Ascending aorta (tissue), 2 donors: ENCODE measurements around the gene FNDC7. TPM values are rescaled to one million over a fixed set of nuclear protein-coding genes. Genes with fewer than 3 reads are reported as not detected.

Source experiments
- DNase-seq, 2 donors: peaks; one replicate each; pipeline ENCODE4 v3.0.0-alpha.2; 2019; ENCODE audit warnings: low spot score in 2 of 2
- H3K27ac ChIP-seq, 2 donors: fragments of 200-600 bp; sonication (generic); one replicate each; pipeline ENCODE4 v1.5.1; 2016 to 2017; ENCODE audit warnings: mild to moderate bottlenecking in 1 of 2
- H3K27me3 ChIP-seq: fragments of 200-600 bp; sonication (generic); one replicate; pipeline ENCODE4 v1.5.1; 2017
- H3K36me3 ChIP-seq, 2 donors: fragments of 200-600 bp; sonication (generic); one replicate each; pipeline ENCODE4 v1.5.1; 2016
- H3K4me1 ChIP-seq, 2 donors: fragments of 200-600 bp; sonication (generic); one replicate each; pipeline ENCODE4 v1.5.1; 2016 to 2017; ENCODE audit warnings: mild to moderate bottlenecking in 1 of 2
- H3K4me3 ChIP-seq, 2 donors: fragments of 200-600 bp; sonication (generic); one replicate each; pipeline ENCODE4 v1.5.1; 2016 to 2017; ENCODE audit warnings: mild to moderate bottlenecking in 1 of 2
- H3K9me3 ChIP-seq, 2 donors: fragments of 200-600 bp; sonication (generic); one replicate each; pipeline ENCODE4 v1.5.1; 2016
- CTCF ChIP-seq, 3 experiments: fragments of 200-600 bp in 2 of 3; fragments of 450-650 bp in 1 of 3; sonication (generic) in 2 of 3; IDR thresholded peaks; one replicate each; pipeline ENCODE4 v1.5.1; 2016 to 2019; ENCODE audit warnings: antibody characterized with exemption in 3 of 3, mild to moderate bottlenecking in 1 of 3, moderate library complexity in 1 of 3
- intact Hi-C: fragments of 100-400 bp; cut with DNase I; formaldehyde crosslinking; loops from one replicate; pipeline ENCODE4 v1.15.1; 2023
- total RNA-seq: library from RNA; depleted of rRNA; stranded (reverse); fragments of >200 nt; gene quantifications from one replicate; pipeline ENCODE4 v1.1.0, GENCODE V29; 2016

The FNDC7 gene
- total RNA-seq, 1 donor from 2014 or later = not detected

- no peak overlapping the region for H3K27ac ChIP-seq
- H3K4me1 ChIP-seq = no peaks in the 10 kb centered on the region
- H3K36me3 ChIP-seq = no peaks in the 10 kb centered on the region
- intact Hi-C loops = no loop called here
- TF ChIP-seq CTCF (IDR thresholded peaks at IDR 0.05) = no peak
- H3K27me3 ChIP-seq = no peaks in the 10 kb centered on the region
- H3K4me3 ChIP-seq = no peak overlapping the region
- no peak for DNase-seq
- no peaks in the 10 kb centered on the region for H3K9me3 ChIP-seq
Measured at GRCh38 chr1:108734171-108734865, 21.6 kb downstream of the FNDC7 start.

GRCh38 chr1:108742253-108742652, 29.5 kb downstream of the FNDC7 start:
- intact Hi-C loops = loop anchor here (10.0 kb wide), 1 partner anchor 77 kb away; the partner anchor contains the start of gene HENMT1
- no peak for DNase-seq
- Histone ChIP-seq H3K27me3 (no peaks in the 10 kb centered on the region), H3K4me1 (no peaks in the 10 kb centered on the region), H3K27ac (no peak overlapping the region), H3K4me3 (no peak overlapping the region), H3K9me3 (no peaks in the 10 kb centered on the region), H3K36me3 (no peaks in the 10 kb centered on the region)
- TF ChIP-seq CTCF (IDR thresholded peaks at IDR 0.05) = no peak

DNA sequence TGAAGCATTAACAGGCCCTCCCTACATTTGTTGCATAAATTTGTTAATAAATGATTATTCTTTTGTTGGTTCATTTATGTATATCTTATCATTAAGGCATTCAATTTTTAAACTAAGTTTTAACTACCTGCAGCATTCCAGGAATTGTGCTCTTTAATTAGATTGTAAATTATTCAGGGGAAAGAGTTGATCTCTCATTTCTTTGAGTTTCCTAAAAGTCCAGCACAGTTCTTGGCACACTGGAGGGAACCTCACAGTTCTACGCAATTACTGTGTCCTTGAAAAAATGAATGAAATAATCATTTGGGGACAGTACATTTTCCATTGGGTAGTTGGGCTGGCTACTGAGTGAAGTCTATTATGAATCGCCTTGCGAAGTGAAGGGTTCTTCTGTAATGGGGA, 33.3 kb downstream of the FNDC7 start:
- no peaks in the 10 kb centered on the region for H3K27me3 ChIP-seq
- peaks cover 0 to 8% of the 10 kb centered on the region in 2 donors for H3K4me1 ChIP-seq
- H3K9me3 ChIP-seq = no peaks in the 10 kb centered on the region
- peak overlapping the region; percentile 42 to 96 for H3K27ac ChIP-seq
- peak overlapping the region in 1 of 2 donors; percentile 89 for H3K4me3 ChIP-seq
- no peak for DNase-seq
- intact Hi-C loops = loop anchor here (1.0 to 10.0 kb wide), 8 partner anchors 54 to 216 kb away; partner anchors contain the start of genes CLCC1, EEIG2, HENMT1 and PRPF38B
- TF ChIP-seq CTCF (IDR thresholded peaks at IDR 0.05) = no peak
- H3K36me3 ChIP-seq = no peaks in the 10 kb centered on the region

DNA sequence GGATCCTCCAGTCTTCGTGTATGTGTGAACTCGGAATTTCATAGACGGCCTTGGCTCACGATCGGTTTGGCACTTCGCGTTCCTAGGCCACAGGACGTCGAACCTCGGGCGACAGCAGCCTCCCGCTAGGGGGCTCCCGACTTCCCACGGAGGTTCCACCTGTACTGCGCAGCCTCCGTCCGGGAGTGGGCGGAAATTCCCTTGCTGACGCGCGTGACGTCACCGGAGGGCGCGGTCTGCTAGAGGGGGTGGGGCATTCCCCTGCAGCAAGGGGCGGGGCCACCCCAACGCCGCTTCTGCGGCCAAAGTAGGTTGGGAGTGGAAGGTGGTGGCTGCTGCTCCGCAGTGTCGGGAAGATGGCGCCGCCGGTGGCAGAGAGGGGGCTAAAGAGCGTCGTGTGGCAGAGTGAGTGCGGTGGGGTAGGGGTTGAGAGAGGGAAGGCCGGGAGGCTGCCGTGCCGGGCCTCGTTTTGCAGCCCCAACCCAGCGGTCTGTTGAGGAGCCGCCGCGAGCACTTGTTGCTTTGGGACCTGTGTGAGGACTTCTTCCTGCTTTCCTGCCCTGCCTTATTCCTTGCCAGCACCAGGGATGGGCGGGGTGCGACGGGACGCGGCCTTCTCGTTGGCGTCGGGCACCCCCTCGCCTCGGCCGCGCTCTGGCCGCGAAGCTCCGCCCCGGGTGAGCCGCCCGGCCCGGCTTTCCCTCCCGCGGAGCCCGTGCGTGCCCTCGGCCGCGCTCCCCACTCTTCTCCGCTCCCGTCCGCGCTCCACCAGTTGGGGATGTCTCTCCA, 33.9 kb downstream of the FNDC7 start, which contains the start of gene STXBP3:
STXBP3 (plus strand) TSS at position 293 of the 789 bp plus-strand sequence; CDS start at position 357, 64 bp downstream.
- Histone ChIP-seq H3K27ac (peak within 1 kb of the TSS; percentile 96 to 97), H3K4me3 (peak within 1 kb of the TSS; percentile 71 to 89), H3K9me3 (no peaks in the 10 kb centered on the region), H3K36me3 (no peaks in the 10 kb centered on the region), H3K4me1 (peaks cover 0 to 8% of the 10 kb centered on the region in 2 donors), H3K27me3 (no peaks in the 10 kb centered on the region)
- intact Hi-C loops = loop anchor here (1.0 to 10.0 kb wide), 8 partner anchors 54 to 216 kb away; partner anchors contain the start of genes CLCC1, EEIG2, HENMT1 and PRPF38B
- peak; percentile 84 to 97 (median 94) for TF ChIP-seq CTCF (IDR thresholded peaks at IDR 0.05)
- DNase-seq = peak; percentile 92 to 99

DNA sequence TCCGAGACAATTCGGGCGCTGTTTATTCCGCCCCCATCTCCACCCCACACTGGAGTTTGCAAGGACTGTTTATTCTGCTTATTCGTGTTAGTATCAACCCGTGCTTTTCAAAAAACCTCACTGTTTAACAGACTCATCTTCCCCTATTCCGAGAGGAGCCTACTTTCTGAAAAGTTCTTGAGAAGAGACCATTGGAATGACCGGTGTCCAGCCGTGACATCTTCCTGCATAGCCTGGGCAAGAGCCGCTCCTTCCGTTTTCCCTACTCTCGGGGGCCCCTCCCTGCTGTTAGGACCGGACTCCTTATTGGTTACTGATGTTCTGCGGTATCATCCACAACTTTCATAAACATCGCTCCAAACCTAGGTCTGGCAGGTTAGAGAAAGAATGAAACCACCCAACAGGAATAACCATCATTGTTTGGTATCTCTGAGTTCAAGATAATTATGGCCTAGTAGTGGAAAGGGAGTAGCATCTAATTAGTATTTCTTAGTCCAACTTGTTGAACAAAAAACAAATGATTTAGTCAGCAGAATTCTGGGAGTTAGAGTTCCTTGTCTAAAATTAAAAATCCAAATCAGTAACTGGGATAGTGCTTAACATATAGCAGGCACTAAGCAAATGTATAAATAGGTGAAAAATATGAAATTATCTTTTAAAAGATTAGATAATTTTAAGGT, 34.6 kb downstream of the FNDC7 start:
- Histone ChIP-seq H3K27me3 (no peaks in the 10 kb centered on the region), H3K9me3 (no peaks in the 10 kb centered on the region), H3K36me3 (peaks cover 0 to 2% of the 10 kb centered on the region in 2 donors), H3K4me1 (peaks cover 0 to 8% of the 10 kb centered on the region in 2 donors), H3K4me3 (peak overlapping the region; percentile 71 to 89), H3K27ac (peak overlapping the region; percentile 96 to 97)
- intact Hi-C loops = loop anchor here (2.0 to 10.0 kb wide), 6 partner anchors 69 to 215 kb away; partner anchors contain the start of genes CLCC1, EEIG2 and HENMT1
- TF ChIP-seq CTCF (IDR thresholded peaks at IDR 0.05) = no peak
- peak; percentile 58 to 90 for DNase-seq
